HG03039 (cell line): ENCODE measurements around the gene KCNC1.

ENCODE experiments used
- ATAC-seq: cut with Tn5 transposase; IDR thresholded peaks from one replicate; pipeline ENCODE4 v1.9.1; 2021; ENCODE audit warnings: mild to moderate bottlenecking, moderate library complexity; ENCODE audit not compliant: unreplicated experiment

Gene KCNC1

GRCh38 chr11:17714870-17715269 is 19.7 kb upstream of the KCNC1 start:
- ATAC-seq: no peak

GRCh38 chr11:17716807-17717206 is 17.8 kb upstream of the KCNC1 start:
- no peak for ATAC-seq

- ATAC-seq: no peak
These were observed 16.6 kb upstream of the KCNC1 start for GRCh38 chr11:17718015-17718414.

- ATAC-seq: no peak
These were observed 16.0 kb upstream of the KCNC1 start for GRCh38 chr11:17718510-17718962.

GRCh38 chr11:17719028-17719937 is 15.3 kb upstream of the KCNC1 start, which contains the start of gene MYOD1:
TSS of gene MYOD1 (plus strand) at chr11:17719571. CDS start at chr11:17719783, 212 bp downstream.
- ATAC-seq: no peak

- ATAC-seq: no peak
These were observed 14.4 kb upstream of the KCNC1 start for GRCh38 chr11:17719938-17720795.

- ATAC-seq: no peak
These were observed 13.8 kb upstream of the KCNC1 start for GRCh38 chr11:17720796-17721171.

GRCh38 chr11:17721242-17721999 is 13.2 kb upstream of the KCNC1 start:
- ATAC-seq: no peak

- ATAC-seq: no peak
These were observed 12.5 kb upstream of the KCNC1 start for GRCh38 chr11:17722000-17722643.

- ATAC-seq: no peak
These were observed 10.3 kb upstream of the KCNC1 start for GRCh38 chr11:17724020-17724908.

GRCh38 chr11:17725174-17725573 is 9.4 kb upstream of the KCNC1 start:
- no peak for ATAC-seq

- ATAC-seq: no peak
These were observed 4.4 kb upstream of the KCNC1 start for GRCh38 chr11:17730137-17730536.

GRCh38 chr11:17730608-17731462 is 3.7 kb upstream of the KCNC1 start:
- no peak for ATAC-seq

- ATAC-seq: no peak
These were observed 1.3 kb upstream of the KCNC1 start for GRCh38 chr11:17733261-17733660.

GRCh38 chr11:17734986-17735817 is 621 bp downstream of the KCNC1 start:
- no peak for ATAC-seq

- no peak for ATAC-seq
These were observed 1.4 kb downstream of the KCNC1 start for GRCh38 chr11:17735818-17736578.

- ATAC-seq: no peak
These were observed 2.0 kb downstream of the KCNC1 start for GRCh38 chr11:17736579-17736893.
